Hematopoietic multipotent progenitor cell treated with erythropoietin and hydrocortisone succinate and interleukin-3 and kit ligand, for 17 days (in vitro differentiated cells): ENCODE data around the gene FAM50A.
"Not testable (repeated sequence)": the region's sequence is repeated elsewhere in the genome, so short reads cannot be mapped to it uniquely, and the experiment has no call there.

Source experiments
- DNase-seq: peaks from one replicate; pipeline ENCODE4 v3.0.0-alpha.2; 2015; ENCODE audit warnings: low spot score

The FAM50A gene

DNA sequence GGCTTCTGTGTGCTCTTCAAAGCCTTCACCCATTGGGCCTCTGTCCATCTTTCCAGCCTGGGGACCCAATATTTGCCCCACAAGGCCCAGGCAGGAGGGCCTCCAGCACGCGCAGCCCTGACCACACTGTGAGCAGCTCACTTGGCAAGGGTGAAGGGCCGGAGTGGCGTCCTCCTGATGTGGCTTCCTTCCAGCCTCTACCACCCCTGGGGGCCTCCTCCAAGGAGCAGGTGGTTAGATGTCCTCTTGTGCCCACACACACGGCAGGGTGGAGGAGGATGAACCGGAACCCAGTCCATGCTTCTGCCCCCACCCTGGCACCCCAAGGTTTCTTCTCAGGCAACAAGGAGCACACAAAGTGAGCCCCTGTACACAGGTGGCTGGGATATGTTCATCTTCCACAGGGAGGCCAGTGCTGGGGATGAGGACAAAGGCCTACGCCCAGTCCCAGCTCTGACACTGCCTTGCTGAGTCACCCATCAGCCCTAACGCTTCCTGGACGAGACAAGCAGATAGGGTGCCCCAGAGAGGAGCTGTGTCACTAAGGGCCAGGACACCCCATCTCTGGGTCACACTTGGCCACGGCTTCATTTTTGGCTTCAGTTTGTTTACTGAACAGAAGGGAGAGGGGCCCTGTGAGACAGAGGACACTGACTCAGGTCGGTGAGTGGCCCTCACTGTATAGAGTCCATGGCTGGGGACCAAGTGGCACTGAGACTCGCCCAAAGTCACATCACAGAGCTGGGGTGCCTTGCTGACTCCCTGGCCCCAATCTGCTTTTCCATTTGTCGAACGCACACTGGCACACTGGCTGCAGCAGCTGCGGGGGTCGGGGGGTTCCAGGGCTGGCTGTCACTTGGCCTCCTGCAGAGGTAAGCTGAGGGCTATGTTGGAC, 40.6 kb downstream of the FAM50A start:
- peak; percentile 88 for DNase-seq

DNA sequence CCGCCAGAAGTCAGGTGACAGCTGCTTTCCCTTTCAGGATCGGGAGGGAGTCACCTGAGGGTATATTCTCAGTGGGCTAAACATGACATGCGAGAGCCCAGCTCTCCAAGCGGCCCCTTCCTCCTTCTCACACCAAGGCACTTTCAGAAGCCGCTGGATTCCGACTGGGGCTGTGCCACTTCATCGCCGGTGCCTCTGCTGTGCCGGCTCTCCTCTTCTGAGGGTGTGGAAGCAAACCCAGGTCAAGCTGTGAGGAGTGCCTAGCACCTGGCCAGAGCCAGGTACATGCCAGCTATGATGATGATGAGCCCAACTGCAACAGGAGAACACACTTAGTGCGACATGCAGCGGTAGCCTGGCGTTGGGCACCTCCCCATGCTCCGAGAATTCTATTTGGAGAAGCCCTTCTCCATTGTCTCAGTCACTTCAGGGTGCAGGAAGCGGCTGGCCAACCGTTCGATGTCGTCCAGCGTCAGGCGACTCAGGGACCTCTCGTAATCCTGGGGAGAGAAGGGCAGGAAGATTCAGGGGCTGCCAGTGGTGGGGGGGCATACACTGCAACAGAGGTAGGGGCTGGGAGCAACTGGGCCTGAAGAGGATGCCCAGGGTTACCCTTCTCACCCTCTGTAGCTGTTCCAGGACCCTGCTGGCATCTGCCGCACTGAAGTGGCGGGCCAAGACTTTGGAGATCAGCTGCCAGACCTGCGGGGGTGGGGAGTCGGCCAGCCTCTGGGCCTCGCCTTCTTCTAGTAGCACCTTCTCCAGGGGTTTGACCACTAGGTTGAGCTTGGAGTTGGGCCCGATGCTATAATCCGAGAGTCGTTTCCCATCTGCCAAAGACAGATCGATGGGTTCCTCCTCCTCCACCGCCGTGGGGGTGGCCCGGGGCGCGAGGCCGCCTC, 41.5 kb downstream of the FAM50A start:
- DNase-seq: peak; percentile 39

DNA sequence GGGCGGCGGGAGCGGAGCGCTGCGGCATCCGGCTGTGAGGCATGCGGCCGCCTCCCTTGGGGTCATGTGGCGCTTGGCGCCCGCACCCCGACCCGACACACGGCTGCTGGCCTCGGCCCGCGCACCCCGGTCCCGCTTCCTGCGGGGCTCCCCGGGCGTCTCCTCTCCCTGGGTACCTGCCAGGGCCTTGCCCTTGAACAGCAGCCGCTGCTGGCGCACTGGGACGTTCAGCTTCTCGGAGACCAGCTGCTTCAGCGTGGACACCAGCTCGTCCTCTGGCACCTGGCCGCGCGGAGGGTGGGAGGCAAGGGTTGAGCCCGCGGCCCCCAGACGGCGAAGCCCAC, 42.1 kb downstream of the FAM50A start:
- DNase-seq: no peak

DNA sequence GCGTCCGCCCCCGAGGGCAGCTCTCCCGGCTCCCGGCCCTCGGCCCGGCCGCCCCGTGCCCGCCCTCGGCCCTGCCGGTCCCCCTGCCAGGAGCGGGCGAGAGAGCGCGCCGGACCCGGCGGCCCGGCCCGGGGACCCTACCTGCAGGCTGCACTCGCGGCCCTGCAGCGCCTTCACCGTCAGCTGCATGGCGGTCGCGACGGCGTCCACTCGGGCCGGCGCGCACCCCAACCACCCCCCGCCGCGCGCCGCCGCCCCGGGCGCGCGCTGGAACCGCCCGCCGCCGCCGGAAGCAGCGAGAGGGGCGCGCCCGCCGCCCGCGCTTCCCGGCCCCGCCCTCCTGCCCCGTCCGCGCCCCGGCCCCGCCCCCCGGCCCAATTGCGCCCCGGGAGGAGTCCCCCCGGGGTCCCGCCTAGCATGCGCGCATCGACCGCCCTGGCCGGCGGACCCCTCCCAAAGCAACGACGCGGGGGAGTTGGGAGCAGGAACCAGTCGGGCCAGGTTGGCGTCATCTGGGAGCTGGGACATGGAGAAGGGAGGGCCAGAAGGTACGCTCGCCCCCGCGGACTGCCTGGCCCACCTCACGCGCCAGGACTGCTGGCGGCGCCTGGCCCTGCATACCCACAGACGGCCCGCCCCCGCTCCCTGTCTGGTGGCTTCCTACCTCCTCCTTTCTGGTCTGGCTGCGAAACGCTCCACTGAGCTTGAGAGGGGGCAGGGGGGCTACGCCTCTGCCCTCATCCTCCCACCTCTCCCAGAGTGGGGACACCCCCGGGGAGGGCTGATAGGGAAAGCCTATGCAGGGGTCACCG, 42.7 kb downstream of the FAM50A start, which contains the start of gene UBL4A:
UBL4A (minus strand) TSS at position 220 of the 812 bp plus-strand sequence; CDS start at position 189, 31 bp downstream.
- peak; percentile 41 for DNase-seq

DNA sequence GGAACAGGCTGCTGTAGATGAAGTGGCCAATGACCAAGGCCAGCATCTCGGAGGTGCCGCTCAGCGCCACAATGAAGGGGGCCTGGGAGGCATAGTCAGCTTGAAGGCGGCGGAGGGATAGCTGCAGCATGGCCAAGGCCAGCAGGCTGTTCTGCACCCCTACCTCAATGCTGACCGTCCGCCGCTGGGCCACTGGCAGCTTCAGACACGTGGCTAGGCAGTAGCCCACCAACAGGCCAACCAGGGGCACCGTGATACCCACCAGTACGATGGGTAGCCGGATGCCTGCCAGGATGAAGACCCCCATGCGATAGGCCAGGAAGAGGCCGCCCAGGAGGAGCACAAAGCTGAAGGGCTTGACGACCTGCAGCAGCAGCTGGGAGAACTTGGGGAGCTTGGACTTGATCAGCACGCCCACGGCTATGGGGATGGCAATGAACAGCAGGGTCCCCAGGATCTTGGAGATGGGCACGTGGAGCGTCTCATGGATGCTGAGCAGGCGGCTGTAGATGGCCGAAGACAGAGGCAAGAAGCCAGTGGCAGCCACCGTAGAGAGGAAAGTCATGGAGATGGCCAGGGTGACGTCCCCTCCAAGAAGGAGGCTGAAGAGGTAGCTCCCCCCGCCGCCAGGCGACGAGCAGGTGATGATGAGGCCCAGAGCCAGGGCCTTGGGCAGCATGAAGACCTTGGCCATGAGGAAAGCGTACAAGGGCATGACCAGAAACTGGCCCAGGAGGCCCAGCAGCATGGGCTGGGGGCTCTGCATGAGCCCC, 43.8 kb downstream of the FAM50A start:
- DNase-seq: no peak

DNA sequence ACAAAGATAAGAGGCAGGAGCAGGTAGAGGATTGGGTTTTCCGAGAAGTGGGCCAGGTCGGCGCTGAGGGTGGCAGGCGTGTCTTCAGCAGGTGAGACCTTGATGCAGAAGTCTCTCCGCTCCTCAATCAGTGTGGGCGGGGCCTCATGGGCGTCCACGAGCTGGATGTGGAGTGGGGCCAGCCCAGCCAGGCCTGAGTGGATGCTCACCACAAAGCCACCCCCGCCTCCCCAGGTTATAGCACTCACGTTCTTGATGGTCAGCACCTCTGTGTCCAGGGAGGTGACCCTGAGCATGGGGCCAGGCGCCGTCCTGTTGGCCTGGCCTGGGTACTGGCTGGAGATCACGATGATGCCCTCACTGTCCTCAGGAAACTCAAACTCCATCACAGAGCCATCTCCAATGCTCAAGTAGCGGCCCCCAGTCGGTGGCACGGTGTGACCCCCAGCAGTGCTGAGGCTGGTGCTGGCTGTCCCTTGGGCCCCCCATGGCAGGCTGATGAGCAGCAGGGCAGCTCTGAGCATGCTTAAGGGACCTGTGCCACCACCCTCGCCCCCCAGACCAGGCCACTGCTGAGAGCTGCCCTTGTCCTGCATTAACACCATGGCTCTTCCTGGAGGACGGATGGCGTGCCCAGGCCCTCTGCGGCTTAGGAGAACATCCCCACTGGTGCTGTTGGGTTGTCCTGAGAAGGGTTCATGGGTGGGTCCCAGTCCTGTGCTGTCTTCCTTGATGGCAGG, 44.6 kb downstream of the FAM50A start:
- no peak for DNase-seq

DNA sequence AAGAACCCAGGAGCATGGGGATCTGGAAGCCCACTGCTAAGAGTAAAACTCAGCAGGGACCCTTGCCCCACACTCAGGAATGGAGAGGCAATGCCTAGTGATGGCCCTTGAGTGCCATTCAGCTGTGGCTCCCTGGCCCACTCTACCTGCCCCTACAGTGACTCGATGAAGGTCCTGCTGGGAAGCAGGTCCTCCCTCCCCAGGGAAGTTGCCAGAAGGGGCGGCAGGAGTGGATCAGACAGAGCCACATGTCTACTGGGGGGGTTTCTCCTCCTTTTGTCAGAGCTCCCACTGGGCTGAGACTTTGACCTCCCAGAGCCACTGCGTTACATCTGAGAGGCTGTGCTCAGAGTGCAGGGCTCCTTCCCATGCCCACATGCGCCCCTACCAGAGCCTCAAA, 45.2 kb downstream of the FAM50A start:
- DNase-seq: no peak

DNA sequence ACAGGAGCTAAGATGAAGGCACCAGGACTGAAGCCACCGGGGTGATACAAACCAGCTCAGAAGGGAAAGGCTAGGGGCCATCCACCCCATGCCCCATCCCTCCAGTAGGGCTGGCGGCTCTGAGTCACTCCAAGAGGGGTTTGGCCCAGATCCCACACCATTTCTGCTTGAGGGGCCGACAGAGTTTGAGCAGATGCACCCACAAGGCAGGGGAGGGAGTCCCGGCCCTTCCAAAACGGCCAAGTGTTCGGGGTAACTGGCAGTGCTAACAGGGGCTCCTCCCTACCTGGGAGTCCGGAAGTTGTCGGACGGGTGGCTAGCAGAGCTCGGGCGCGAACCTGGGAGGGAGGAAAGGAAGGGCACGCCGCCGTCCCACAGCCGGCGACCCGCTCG, 46.1 kb downstream of the FAM50A start:
- peak; percentile 63 for DNase-seq

DNA sequence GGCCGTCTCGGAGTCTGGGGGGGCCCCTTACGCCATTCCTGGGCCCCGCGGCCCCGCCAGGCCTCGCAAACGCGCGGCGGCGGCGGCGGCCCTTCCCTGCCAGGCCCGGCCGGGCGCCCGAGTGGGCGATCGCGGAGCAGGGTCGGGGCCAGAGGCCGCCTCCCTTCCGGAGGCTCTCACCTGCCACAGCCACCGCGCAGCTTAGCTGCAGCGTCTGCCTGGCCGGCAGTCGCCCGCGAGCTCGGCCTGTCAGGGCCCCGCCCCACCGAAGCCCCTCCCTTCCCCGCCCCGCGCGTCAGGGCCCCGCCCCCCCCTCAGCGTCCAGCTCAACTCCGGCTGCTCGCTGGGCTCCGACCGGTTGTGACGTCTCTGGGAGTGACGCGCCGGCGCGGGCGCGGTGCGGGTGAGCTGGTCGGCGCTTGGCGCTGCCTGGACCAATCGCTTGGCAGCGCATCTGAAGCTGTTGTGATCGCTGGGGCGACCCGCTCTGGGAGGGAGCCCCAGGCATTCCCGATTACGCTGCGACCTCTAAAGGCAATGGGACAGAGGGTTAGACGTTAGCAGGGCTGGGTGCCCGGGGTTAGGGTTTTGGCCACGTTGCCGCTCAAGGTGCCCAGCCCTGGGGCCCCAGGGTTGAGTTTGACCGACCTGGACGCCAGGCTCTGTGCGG, 46.6 kb downstream of the FAM50A start, which contains the start of gene SLC10A3:
SLC10A3 (minus strand) TSS at position 216 of the 670 bp plus-strand sequence. CDS start 1,689 bp downstream, outside the sequence.
- peak; percentile 95 for DNase-seq

DNA sequence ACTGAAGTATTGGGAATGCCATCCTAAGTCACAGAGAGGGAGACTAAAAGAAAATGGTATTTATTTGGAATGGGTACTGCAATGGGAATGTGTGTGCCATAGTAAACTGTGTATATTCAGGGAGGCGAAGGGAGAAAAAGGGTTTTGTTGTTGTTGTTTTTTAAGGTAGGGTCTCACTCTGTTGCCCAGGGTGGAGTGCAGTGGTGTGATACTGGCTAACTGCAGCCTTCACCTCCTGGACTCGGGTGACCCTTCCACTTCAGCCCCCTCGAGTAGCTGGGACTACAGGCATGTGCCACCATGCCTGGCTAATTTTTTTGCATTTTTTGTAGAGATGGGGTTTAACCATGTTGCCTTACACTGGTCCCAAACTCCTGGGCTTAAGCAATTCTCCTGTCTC, 50.8 kb downstream of the FAM50A start:
- DNase-seq: no peak

DNA sequence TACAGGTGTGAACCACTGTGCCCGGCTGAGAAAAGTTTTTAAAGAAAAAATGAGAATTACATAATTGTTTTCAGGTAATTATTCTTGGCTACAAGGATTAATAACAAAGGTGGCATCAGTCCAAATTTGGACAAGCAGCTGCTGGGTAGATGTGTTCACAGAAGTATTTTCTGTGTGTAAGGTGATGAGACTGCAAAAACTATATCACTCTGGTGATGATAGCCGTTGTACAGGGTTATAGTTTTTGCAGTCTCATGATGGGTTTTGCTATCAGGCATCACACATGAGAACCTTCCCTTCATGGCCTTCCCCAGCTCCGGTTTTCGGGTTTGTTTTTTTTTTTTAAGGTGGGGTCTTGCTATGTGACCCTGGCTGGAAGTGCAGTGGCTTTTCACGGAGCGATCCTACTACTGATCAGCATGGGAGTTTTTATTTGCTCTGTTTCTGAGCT, 51.6 kb downstream of the FAM50A start:
- peak; percentile 79 for DNase-seq

DNA sequence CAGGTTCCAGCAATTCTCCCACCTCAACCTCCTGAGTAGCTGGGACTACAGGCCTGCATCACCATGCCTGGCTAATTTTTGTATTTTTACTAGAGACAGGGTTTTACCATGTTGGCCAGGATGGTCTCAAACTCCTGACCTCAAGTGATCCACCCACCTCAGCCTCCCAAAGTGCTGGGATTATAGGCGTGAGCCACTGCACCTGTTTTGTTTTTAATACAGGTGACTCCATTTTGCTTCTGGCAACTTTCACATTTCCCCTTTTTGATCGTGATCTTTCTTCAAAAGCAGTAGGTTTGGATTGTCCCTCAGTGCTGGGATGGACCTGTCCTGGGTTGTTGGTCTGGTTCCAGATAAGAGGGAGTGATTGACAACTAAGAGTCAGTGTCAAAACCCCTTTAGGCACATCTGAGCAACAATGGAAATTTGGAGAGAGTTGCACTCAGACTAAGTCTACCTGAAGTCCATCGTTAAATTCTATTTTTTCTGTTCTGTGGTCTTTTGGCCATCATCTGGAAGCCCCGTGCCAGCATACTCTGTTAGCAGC, 52.7 kb downstream of the FAM50A start:
- not testable (repeated sequence) for DNase-seq
